ENCODE measurements around the gene FOXC2.

FOXC2 gene

GRCh38 chr16:86554917-86555703 is 11.5 kb upstream of the FOXC2 start, which contains the start of gene MTHFSD:
MTHFSD (minus strand) TSS chr16:86555235; CDS start chr16:86555184, 51 bp downstream.
- no peak for DNase-seq (ENCODE audit: low read depth)
- H3K4me3 ChIP-seq (ENCODE audit: control insufficient read depth, low read depth, low read length): peak within 1 kb of the TSS; percentile 91
- TF ChIP-seq CTCF (IDR thresholded peaks at IDR 0.05; ENCODE audit: control insufficient read depth, insufficient read depth, low read depth, low read length, missing control alignments): no peak

GRCh38 chr16:86555704-86556075 is 10.9 kb upstream of the FOXC2 start:
- no peak for DNase-seq (ENCODE audit: low read depth)
- H3K4me3 ChIP-seq (ENCODE audit: control insufficient read depth, low read depth, low read length): peak overlapping the region; percentile 91
- no peak for TF ChIP-seq CTCF (IDR thresholded peaks at IDR 0.05; ENCODE audit: control insufficient read depth, insufficient read depth, low read depth, low read length, missing control alignments)

GRCh38 chr16:86556576-86556975 is 10.1 kb upstream of the FOXC2 start:
- no peak for TF ChIP-seq CTCF (IDR thresholded peaks at IDR 0.05; ENCODE audit: control insufficient read depth, insufficient read depth, low read depth, low read length, missing control alignments)
- H3K4me3 ChIP-seq (ENCODE audit: control insufficient read depth, low read depth, low read length): no peak overlapping the region
- no peak for DNase-seq (ENCODE audit: low read depth)

GRCh38 chr16:86557587-86557986 is 9.0 kb upstream of the FOXC2 start:
- no peak for TF ChIP-seq CTCF (IDR thresholded peaks at IDR 0.05; ENCODE audit: control insufficient read depth, insufficient read depth, low read depth, low read length, missing control alignments)
- no peak for DNase-seq (ENCODE audit: low read depth)
- H3K4me3 ChIP-seq (ENCODE audit: control insufficient read depth, low read depth, low read length): no peak overlapping the region

- no peak overlapping the region for H3K4me3 ChIP-seq (ENCODE audit: control insufficient read depth, low read depth, low read length)
- DNase-seq (ENCODE audit: low read depth): no peak
- no peak for TF ChIP-seq CTCF (IDR thresholded peaks at IDR 0.05; ENCODE audit: control insufficient read depth, insufficient read depth, low read depth, low read length, missing control alignments)
Observed at GRCh38 chr16:86558355-86559193, 8.1 kb upstream of the FOXC2 start.

- TF ChIP-seq CTCF (IDR thresholded peaks at IDR 0.05; ENCODE audit: control insufficient read depth, insufficient read depth, low read depth, low read length, missing control alignments): no peak
- no peak for DNase-seq (ENCODE audit: low read depth)
- H3K4me3 ChIP-seq (ENCODE audit: control insufficient read depth, low read depth, low read length): no peak overlapping the region
Observed at GRCh38 chr16:86559802-86560305, 6.8 kb upstream of the FOXC2 start.
